Gastroesophageal sphincter (tissue), 3 donors: ENCODE measurements around the gene DCLRE1C.

Experiments used
- CTCF ChIP-seq, 4 experiments: fragments of 200-600 bp in 2 of 4; fragments of 450-650 bp in 2 of 4; sonication (generic) in 1 of 4; IDR thresholded peaks; one replicate each; pipeline ENCODE4 v1.5.1; 2017 to 2019; ENCODE audit warnings: antibody characterized with exemption in 4 of 4, mild to moderate bottlenecking in 2 of 4, moderate library complexity in 2 of 4
- EP300 ChIP-seq: sonication (generic); formaldehyde crosslinking; IDR thresholded peaks from one replicate; pipeline ENCODE4 v1.6.1; 2017; ENCODE audit warnings: antibody characterized with exemption, mild to moderate bottlenecking
- POLR2A ChIP-seq, 2 donors: fragments of 450-650 bp; IDR thresholded peaks; one replicate each; pipeline ENCODE4 v1.6.1; 2017; ENCODE audit warnings: antibody characterized with exemption in 2 of 2, mild to moderate bottlenecking in 2 of 2, moderate library complexity in 1 of 2
- POLR2AphosphoS5 ChIP-seq: sonication (generic); formaldehyde crosslinking; IDR thresholded peaks from one replicate; pipeline ENCODE4 v1.6.1; 2017; ENCODE audit warnings: antibody characterized with exemption

- TF ChIP-seq CTCF (IDR thresholded peaks at IDR 0.05) (no peak), POLR2AphosphoS5 (no peak), POLR2A (IDR thresholded peaks at IDR 0.05) (no peak), EP300 (no peak)
Observed at GRCh38 chr10:14925268-14925667, 28.6 kb downstream of the DCLRE1C start.
